ENCODE data around the gene CDKAL1. TPM values are rescaled to one million over a fixed set of nuclear protein-coding genes. Genes with fewer than 3 reads are reported as not detected.
A peak's percentile ranks its signal among the peaks of the same experiment; 100 is the strongest.

CDKAL1 gene
- total and polyA plus RNA-seq, 2 of the 13 experiments (the other 11 are each of a cell fraction or from before 2014, with no cell fraction given), result 9.5 to 27.7 TPM

DNA sequence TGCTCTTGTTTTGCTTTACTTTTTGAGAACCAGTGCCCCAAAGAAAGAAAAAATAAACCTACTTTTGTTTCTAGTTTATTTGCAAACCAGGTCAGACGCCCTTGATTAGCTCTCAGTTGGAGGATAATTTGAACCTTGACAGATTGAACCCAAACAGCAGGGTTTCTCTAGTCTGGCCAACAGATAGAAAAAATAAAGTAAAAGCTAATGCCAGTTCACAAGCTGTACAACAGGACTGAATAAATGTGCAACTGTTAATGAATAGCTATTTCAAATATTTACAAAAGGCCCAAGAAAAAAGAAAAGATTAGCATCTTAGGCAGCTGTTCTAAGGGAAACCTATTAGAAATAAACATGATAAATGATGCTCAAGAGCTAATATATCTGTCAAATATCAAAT, 331.8 kb downstream of the CDKAL1 start:
- H3K9ac ChIP-seq (ENCODE audit: insufficient read depth, low read depth, low read length), result no peak overlapping the region
- H3K27ac ChIP-seq (ENCODE audit: extremely low read length, insufficient read depth, low read length), result no peak overlapping the region
- TF ChIP-seq, protein P1, sequence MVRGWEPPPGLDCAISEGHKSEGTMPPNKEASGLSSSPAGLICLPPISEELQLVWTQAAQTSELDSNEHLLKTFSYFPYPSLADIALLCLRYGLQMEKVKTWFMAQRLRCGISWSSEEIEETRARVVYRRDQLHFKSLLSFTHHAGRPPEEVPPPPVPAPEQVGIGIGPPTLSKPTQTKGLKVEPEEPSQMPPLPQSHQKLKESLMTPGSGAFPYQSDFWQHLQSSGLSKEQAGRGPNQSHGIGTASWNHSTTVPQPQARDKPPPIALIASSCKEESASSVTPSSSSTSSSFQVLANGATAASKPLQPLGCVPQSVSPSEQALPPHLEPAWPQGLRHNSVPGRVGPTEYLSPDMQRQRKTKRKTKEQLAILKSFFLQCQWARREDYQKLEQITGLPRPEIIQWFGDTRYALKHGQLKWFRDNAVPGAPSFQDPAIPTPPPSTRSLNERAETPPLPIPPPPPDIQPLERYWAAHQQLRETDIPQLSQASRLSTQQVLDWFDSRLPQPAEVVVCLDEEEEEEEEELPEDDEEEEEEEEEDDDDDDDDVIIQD (CRISPR knock-in tag; IDR thresholded peaks at IDR 0.05; ENCODE audit: low read depth), result peak; percentile 38; the same call in 1 of the 2 replicates
- TF ChIP-seq, protein P2, sequence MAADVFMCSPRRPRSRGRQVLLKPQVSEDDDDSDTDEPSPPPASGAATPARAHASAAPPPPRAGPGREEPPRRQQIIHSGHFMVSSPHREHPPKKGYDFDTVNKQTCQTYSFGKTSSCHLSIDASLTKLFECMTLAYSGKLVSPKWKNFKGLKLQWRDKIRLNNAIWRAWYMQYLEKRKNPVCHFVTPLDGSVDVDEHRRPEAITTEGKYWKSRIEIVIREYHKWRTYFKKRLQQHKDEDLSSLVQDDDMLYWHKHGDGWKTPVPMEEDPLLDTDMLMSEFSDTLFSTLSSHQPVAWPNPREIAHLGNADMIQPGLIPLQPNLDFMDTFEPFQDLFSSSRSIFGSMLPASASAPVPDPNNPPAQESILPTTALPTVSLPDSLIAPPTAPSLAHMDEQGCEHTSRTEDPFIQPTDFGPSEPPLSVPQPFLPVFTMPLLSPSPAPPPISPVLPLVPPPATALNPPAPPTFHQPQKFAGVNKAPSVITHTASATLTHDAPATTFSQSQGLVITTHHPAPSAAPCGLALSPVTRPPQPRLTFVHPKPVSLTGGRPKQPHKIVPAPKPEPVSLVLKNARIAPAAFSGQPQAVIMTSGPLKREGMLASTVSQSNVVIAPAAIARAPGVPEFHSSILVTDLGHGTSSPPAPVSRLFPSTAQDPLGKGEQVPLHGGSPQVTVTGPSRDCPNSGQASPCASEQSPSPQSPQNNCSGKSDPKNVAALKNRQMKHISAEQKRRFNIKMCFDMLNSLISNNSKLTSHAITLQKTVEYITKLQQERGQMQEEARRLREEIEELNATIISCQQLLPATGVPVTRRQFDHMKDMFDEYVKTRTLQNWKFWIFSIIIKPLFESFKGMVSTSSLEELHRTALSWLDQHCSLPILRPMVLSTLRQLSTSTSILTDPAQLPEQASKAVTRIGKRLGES (CRISPR knock-in tag; IDR thresholded peaks at IDR 0.05; ENCODE audit: borderline replicate concordance), result no peak
- TF ChIP-seq CREB1 (IDR thresholded peaks at IDR 0.05), result no peak
- TF ChIP-seq CREB1 (CRISPR knock-in tag; IDR thresholded peaks at IDR 0.05), result 0 out of 2 replicates have a peak, but pooled peaks have one; percentile 34
- no peaks in the 10 kb centered on the region for H4K20me1 ChIP-seq (ENCODE audit: insufficient read depth, low read length)
- POLR2A ChIA-PET, result interaction anchor here (0.8 kb wide), 1 partner anchor 12 kb away, joined by 3 read pairs; no protein-coding TSS in a partner anchor
- no peaks in the 10 kb centered on the region for H3K79me2 ChIP-seq (ENCODE audit: insufficient read depth, low read length)
- H3K27me3 ChIP-seq (ENCODE audit: control insufficient read depth in 1 of 2, insufficient read depth in 2 of 2, low read length in 2 of 2), result no peaks in the 10 kb centered on the region
- CTCF ChIA-PET (ENCODE audit: low intra/inter-chr PET ratio, low total read pairs), result no interaction called here
- WGBS (ENCODE audit: low lambda C conversion rate), result 45% methylated on average over 1 of the region's 1 CpG
- DNase-seq (ENCODE audit: low spot score) (no peak), ATAC-seq (peak; percentile 55), FAIRE-seq (no peak)
- no peak overlapping the region for H3K4me2 ChIP-seq (ENCODE audit: low read depth, low read length)
- in situ Hi-C loops (cut with HindIII; ENCODE audit: extremely low pct_ligation_motif_present, low pct_unique_long_range_greater_than_20kb) (no loop called here), intact Hi-C loops (cut with micrococcal nuclease; ENCODE audit: unreplicated experiment) (no loop called here)
- peaks cover 23% of the 10 kb centered on the region for H3K4me1 ChIP-seq (ENCODE audit: insufficient read depth, low read length)
- no peak overlapping the region for H3K4me3 ChIP-seq (replicated peaks in 1 of 3; ENCODE audit: insufficient read depth in 1 of 3, low read depth in 2 of 3, low read length in 3 of 3)
- H3K9me3 ChIP-seq (ENCODE audit: low read length), result no peaks in the 10 kb centered on the region
- no peak overlapping the region for H2AFZ ChIP-seq (ENCODE audit: low read length)
- no TSS peak for BruUV-seq (replicated peaks)
- no peaks in the 10 kb centered on the region for H3K36me3 ChIP-seq (replicated peaks in 1 of 2; ENCODE audit: control insufficient read depth in 1 of 2, insufficient read depth in 2 of 2, low read length in 2 of 2)
